Chondrocyte (in vitro differentiated cells): ENCODE data around the gene BSG. TPM values are rescaled to one million over a fixed set of nuclear protein-coding genes. Genes with fewer than 3 reads are reported as not detected.
"Not testable (repeated sequence)": the region's sequence is repeated elsewhere in the genome, so short reads cannot be mapped to it uniquely, and the experiment has no call there.

ENCODE experiments used
- DNase-seq: peaks from one replicate; pipeline ENCODE4 v3.0.0; 2021; ENCODE audit warnings: mixed read lengths, low spot score
- H3K27ac Mint-ChIP-seq: one replicate; pipeline ENCODE4 v1.8.0; 2021; ENCODE audit warnings: mild to moderate bottlenecking, moderate library complexity, mixed read lengths; ENCODE audit not compliant: unreplicated experiment
- H3K27me3 Mint-ChIP-seq: 2 replicates; pipeline ENCODE4 v1.8.0; 2021; ENCODE audit warnings: low read depth, mixed read lengths
- H3K36me3 Mint-ChIP-seq: 2 replicates; pipeline ENCODE4 v1.8.0; 2021; ENCODE audit warnings: low read depth, mixed read lengths
- H3K4me1 Mint-ChIP-seq: 2 replicates; pipeline ENCODE4 v1.8.0; 2021; ENCODE audit warnings: low read depth, mild to moderate bottlenecking, mixed read lengths
- H3K4me3 Mint-ChIP-seq: one replicate; pipeline ENCODE4 v1.8.0; 2021; ENCODE audit warnings: mild to moderate bottlenecking, moderate library complexity, mixed read lengths; ENCODE audit not compliant: unreplicated experiment
- H3K9me3 Mint-ChIP-seq: 2 replicates; pipeline ENCODE4 v1.8.0; 2021; ENCODE audit warnings: low read depth, mixed read lengths
- CTCF ChIP-seq: fragments of 200-600 bp; sonication (generic); IDR thresholded peaks from 2 replicates; pipeline ENCODE4 v1.5.0; 2021; ENCODE audit warnings: antibody characterized with exemption, mild to moderate bottlenecking, moderate library complexity
- total RNA-seq: library from RNA; stranded (reverse); gene quantifications from 3 replicates; pipeline ENCODE4 v1.2.1, GENCODE V29; 2021

BSG gene
- total RNA-seq, 1 donor from 2014 or later, result 440 TPM

GRCh38 chr19:601790-602189, 29.4 kb downstream of the BSG start:
- Mint-ChIP-seq H3K4me1 (no peaks in the 10 kb centered on the region), H3K36me3 (no peaks in the 10 kb centered on the region), H3K4me3 (no peak overlapping the region), H3K9me3 (no peaks in the 10 kb centered on the region), H3K27ac (no peak overlapping the region), H3K27me3 (no peaks in the 10 kb centered on the region)
- no peak for DNase-seq
- TF ChIP-seq CTCF, result no peak

- no peak for DNase-seq
- Mint-ChIP-seq H3K4me3 (no peak overlapping the region), H3K27me3 (no peaks in the 10 kb centered on the region), H3K9me3 (no peaks in the 10 kb centered on the region), H3K27ac (no peak overlapping the region), H3K4me1 (no peaks in the 10 kb centered on the region), H3K36me3 (no peaks in the 10 kb centered on the region)
- TF ChIP-seq CTCF, result no peak
Observed at GRCh38 chr19:602391-603301, 30.2 kb downstream of the BSG start.

- H3K9me3 Mint-ChIP-seq, H3K4me1 Mint-ChIP-seq, H3K36me3 Mint-ChIP-seq, H3K27me3 Mint-ChIP-seq, H3K27ac Mint-ChIP-seq, H3K4me3 Mint-ChIP-seq, DNase-seq: not testable (repeated sequence)
Observed at GRCh38 chr19:603302-603639, 30.9 kb downstream of the BSG start.

GRCh38 chr19:603779-604178, 31.4 kb downstream of the BSG start:
- H3K36me3 Mint-ChIP-seq, H3K4me3 Mint-ChIP-seq, H3K27me3 Mint-ChIP-seq, H3K27ac Mint-ChIP-seq, H3K4me1 Mint-ChIP-seq, DNase-seq, H3K9me3 Mint-ChIP-seq: not testable (repeated sequence)

GRCh38 chr19:604355-604754, 32.0 kb downstream of the BSG start:
- no peak for DNase-seq
- Mint-ChIP-seq H3K4me3 (no peak overlapping the region), H3K36me3 (no peaks in the 10 kb centered on the region), H3K27me3 (no peaks in the 10 kb centered on the region), H3K9me3 (no peaks in the 10 kb centered on the region), H3K27ac (no peak overlapping the region), H3K4me1 (no peaks in the 10 kb centered on the region)
- TF ChIP-seq CTCF, result no peak

- H3K36me3 Mint-ChIP-seq, H3K27ac Mint-ChIP-seq, H3K27me3 Mint-ChIP-seq, H3K4me3 Mint-ChIP-seq, DNase-seq, H3K4me1 Mint-ChIP-seq, H3K9me3 Mint-ChIP-seq: not testable (repeated sequence)
- TF ChIP-seq CTCF, result peak; percentile 27
Observed at GRCh38 chr19:605061-605971, 32.9 kb downstream of the BSG start.
